ENCODE data around the gene MTHFD1L. TPM values are rescaled to one million over a fixed set of nuclear protein-coding genes. Genes with fewer than 3 reads are reported as not detected.

Gene MTHFD1L
- total and polyA plus RNA-seq, 11 donors = 1.1 to 13.2 (median 4.2) TPM

DNA sequence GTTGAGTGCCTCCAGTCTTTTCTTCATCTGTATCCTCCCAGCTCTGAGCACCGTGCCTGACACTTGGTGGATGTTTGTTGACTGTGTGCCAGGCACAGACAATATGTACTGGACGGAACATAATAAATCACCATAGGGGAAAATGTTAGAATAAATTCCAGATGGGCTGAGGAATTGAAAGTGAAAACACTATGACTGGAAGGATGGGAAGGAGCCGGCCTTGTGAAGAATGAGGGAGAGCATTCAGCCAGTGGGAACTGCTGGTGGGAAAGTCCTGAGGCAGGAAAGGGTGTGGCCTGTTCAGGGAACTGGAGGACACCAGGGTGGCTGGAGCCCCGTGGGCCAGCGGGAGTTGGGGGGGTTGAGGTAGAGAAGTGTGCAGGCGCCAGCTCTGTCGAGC lies 75.4 kb downstream of the MTHFD1L start:
- Histone ChIP-seq H3K4me1 (peaks cover 0 to 6% (median 0%) of the 10 kb centered on the region in 12 donors), H3K36me3 (peaks cover 0 to 10% (median 0%) of the 10 kb centered on the region in 9 donors), H3K4me3 (no peak overlapping the region), H3K9me3 (no peaks in the 10 kb centered on the region), H3K27me3 (no peaks in the 10 kb centered on the region), H3K27ac (peak overlapping the region in 1 of 12 donors; percentile 32)
- TF ChIP-seq, protein P1, sequence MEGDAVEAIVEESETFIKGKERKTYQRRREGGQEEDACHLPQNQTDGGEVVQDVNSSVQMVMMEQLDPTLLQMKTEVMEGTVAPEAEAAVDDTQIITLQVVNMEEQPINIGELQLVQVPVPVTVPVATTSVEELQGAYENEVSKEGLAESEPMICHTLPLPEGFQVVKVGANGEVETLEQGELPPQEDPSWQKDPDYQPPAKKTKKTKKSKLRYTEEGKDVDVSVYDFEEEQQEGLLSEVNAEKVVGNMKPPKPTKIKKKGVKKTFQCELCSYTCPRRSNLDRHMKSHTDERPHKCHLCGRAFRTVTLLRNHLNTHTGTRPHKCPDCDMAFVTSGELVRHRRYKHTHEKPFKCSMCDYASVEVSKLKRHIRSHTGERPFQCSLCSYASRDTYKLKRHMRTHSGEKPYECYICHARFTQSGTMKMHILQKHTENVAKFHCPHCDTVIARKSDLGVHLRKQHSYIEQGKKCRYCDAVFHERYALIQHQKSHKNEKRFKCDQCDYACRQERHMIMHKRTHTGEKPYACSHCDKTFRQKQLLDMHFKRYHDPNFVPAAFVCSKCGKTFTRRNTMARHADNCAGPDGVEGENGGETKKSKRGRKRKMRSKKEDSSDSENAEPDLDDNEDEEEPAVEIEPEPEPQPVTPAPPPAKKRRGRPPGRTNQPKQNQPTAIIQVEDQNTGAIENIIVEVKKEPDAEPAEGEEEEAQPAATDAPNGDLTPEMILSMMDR (IDR thresholded peaks at IDR 0.05) = no peak
- no peak for TF ChIP-seq POLR2A (IDR thresholded peaks at IDR 0.05)
- no peak for DNase-seq
- peak in 1 of 4 donors; percentile 76 for ATAC-seq
- whole genome bisulfite sequencing, 4 donors = 58 to 72% (median 62%) methylated on average over 7 of the region's 7 CpGs
- intact Hi-C loops (cut with DNase I) = no loop called here

DNA sequence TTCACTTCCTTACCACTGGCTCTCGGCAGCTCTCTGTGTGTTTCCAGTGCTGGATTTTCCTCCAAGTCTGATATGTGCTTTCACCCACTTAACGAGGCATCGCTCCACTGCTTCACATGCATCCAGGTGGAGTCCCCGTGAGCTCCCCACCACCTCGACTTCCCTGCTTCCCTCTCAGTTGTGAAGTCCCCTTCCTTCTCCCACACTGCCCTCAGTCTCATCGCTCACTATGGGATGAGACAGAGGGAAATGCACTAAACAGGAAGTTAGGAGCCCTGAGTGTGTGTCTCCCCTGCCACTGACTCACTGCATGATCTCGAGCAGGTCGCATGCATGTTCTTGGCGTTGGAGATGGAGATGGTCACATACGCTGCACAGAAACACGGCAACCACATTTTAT lies 84.0 kb downstream of the MTHFD1L start:
- 84 to 91% (median 88%) methylated on average over 11 of the region's 11 CpGs for WGBS, 4 donors
- TF ChIP-seq, protein P1 (IDR thresholded peaks at IDR 0.05) = no peak
- no peak for TF ChIP-seq POLR2A (IDR thresholded peaks at IDR 0.05)
- Histone ChIP-seq H3K36me3 (peaks cover 0 to 33% (median 3%) of the 10 kb centered on the region in 9 donors), H3K4me1 (no peaks in the 10 kb centered on the region), H3K27me3 (no peaks in the 10 kb centered on the region), H3K9me3 (no peaks in the 10 kb centered on the region), H3K4me3 (no peak overlapping the region), H3K27ac (no peak overlapping the region)
- ATAC-seq (no peak), DNase-seq (no peak)
- intact Hi-C loops (cut with DNase I) = no loop called here

DNA sequence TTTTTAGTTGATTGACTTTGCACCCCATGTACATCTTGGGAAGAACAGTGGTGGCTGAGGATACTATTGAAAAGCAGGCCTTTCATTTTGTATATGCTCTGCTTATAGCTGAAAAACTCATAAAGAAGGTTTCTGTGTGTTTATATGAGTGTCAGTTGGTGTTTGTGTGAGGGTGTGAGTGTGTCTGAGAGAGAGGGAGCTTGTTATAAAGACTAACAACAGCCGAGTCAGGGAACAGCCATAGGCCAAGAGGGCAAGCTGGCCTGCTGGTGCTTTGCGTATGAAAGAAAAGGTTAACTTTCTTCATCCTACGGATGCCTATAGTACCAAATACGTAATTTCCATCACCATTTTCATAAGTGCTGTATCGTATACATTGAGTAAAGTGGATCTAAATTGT lies 88.3 kb downstream of the MTHFD1L start:
- TF ChIP-seq POLR2A (IDR thresholded peaks at IDR 0.05) = no peak
- TF ChIP-seq, protein P1 (IDR thresholded peaks at IDR 0.05) = no peak
- no peak for ATAC-seq
- 94 to 98% (median 95%) methylated on average over 5 of the region's 5 CpGs for WGBS, 4 donors

DNA sequence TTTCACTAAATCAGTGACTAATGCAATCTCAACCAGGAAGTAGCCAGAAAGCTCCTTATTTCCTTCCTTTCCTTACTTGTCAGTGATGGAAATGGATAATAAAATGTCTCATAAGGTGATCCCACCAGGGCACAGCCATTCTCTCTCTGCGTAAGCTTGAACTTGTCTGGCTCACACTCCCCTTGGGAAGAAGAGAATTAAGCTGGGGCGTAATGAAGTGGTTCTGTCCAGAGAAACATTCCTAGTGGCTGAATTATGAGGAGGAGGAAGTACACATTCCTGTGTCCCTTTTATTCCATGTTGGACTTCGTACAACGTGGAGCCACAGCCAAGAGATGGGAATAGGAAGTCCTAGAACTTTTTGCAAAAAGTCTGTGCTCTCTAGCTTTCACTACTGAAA lies 93.7 kb downstream of the MTHFD1L start:
- TF ChIP-seq POLR2A (IDR thresholded peaks at IDR 0.05) = no peak
- TF ChIP-seq, protein P1 (IDR thresholded peaks at IDR 0.05) = no peak
- Histone ChIP-seq H3K4me1 (peaks cover 0 to 10% (median 0%) of the 10 kb centered on the region in 12 donors), H3K36me3 (peaks cover 0 to 15% (median 0%) of the 10 kb centered on the region in 9 donors), H3K4me3 (no peak overlapping the region), H3K27me3 (no peaks in the 10 kb centered on the region), H3K27ac (peak overlapping the region in 5 of 12 donors; percentile 1 to 27 (median 5)), H3K9me3 (no peaks in the 10 kb centered on the region)
- ATAC-seq (peak in 2 of 4 donors; percentile 51 to 71), DNase-seq (no peak)
- intact Hi-C loops (cut with DNase I) = no loop called here
- WGBS, 4 donors = 24 to 57% (median 37%) methylated on average over 4 of the region's 4 CpGs

More for the DNA sequence above, 88.3 kb downstream of the MTHFD1L start:
- Histone ChIP-seq H3K9me3 (no peaks in the 10 kb centered on the region), H3K27me3 (no peaks in the 10 kb centered on the region), H3K27ac (no peak overlapping the region), H3K4me3 (no peak overlapping the region), H3K36me3 (peaks cover 0 to 33% (median 3%) of the 10 kb centered on the region in 9 donors), H3K4me1 (peaks cover 0 to under 1% (median 0%) of the 10 kb centered on the region in 12 donors)
- intact Hi-C loops (cut with DNase I) = no loop called here
- no peak for DNase-seq
